NCI-H187 treated with DMSO at 0.1 percent for 48 hours (cell line): ENCODE measurements around the gene FGFR2.

ENCODE experiments used
- DNase-seq: peaks from one replicate; lab custom pipeline; 2025; lab: John Stamatoyannopoulos, UW

Gene FGFR2

DNA sequence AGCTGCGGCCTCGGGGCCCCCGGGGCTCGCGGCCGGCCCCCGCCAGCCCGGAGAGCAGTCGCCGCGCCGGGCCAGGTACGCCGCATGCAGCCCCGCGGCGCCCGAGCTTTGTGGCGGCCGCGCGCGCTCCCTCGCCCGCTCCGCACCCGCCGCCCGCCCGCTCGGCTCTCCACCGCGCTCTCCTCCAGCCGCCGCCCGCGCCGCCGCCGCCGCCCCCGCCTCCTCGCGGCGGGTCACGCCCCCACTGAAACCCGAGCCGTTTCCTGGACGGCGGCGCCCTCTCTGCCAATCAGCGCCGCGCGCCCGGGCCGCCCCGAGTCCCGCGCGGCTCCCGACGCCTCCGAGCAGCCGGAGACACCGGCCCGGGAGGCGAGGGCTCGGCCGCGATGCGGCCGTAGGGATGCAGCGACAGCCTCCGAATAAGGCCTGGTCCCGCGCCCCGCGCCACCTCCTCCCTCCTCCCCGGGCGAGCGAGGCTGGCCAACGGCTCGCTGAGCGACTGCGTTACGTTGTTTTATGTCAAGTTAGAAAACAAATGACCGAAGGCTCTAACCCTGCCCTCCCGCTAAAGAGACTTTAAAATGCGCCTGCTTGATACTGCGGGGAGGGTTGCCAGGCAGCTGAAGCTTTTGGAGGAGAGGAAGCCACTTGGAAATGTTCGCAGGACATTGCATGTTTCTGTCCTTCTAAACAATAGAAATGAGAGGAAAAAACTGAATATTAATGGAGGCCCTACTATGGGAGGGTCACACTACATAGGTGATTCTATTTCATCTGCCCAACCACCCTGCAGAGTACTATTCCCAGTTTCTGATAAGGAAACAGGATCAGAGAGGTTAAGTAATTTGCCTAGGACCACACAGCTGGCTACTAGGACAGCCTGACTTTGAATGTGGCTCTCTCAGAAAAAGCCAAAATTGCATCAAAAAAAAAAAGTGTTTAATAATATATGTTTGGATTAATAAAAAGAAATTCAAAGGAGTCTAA, at the start of gene FGFR2:
Gene FGFR2, minus strand, starts transcription at position 182 of the 987 bp plus-strand sequence. CDS start 4,627 bp downstream, outside the sequence.
- DNase-seq: no peak

DNA sequence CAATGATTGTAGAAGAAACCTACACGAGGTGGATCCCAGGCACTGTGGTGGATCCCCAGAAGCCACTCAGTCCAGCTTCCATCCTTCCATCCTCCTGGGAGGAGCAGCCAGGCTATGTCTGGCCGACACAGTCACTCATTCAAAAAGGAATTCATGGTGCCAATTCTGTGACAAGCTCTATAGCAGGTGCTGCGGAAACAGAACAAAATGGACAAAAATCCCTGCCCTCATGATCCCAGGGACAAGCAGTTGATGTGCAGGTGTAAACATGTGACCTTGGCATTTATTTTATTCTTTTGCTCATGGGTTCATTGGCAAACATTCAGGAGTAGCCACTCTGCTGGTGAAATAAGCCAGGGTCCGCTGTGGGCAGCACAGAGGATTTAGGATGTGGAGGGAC, 49.2 kb upstream of the FGFR2 start:
- DNase-seq: no peak

DNA sequence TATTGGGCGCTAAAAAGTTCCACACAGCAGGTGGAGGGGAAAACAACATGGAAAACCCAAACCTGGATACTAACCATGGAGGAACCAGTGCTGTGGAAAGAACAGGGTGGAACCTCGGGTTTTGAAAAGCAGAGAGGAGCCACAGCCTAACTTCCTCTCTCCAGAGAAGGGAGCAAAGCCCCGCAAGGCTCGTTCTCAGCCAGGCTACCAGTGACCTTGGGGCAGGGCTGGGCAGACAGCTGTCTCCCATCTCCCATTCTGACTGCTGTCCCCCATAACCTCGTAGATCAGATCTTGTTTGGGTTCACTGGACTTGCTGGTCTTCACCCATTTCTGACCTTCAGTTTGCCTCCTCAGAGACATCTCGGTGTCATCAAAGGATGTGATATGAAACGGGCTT, 47.5 kb upstream of the FGFR2 start:
- no peak for DNase-seq

DNA sequence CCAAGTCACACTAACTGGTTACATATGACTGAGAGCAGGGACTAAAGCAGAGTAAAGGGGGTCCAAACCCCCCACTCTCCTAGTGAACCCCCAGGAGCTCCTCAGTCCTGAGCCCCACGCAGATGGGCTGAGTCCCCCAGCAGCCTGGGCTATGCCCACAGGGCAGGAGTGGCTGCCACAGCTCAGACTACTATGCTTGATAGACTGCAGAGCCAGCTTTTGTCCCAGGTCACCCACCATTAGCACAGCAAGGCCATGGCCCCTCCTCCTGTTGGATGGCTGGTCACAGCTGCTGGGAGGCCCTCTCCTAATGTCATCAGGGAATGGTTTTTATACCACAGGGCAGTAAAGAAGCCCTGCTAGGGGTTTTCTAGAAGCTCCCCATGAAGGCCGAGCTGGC, 46.3 kb upstream of the FGFR2 start:
- DNase-seq: no peak

DNA sequence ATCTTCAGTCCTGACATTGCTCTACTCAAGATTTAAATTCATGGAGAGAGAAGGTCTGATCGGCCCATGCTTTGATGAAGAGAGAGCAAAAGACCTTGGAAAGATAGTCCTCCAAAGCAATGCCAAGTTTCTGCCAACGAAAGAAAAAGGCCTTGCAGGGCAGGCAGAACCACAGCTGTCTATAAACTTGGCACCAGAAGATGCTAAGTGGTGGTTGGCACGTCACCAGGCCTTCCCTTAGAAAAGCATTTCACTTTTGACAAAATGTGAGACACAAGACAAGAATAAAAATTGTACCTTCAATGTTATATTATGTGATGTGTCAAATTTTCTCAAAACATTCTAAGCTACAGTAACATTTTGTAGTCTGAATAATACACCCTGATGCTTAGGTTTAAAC, 42.0 kb upstream of the FGFR2 start:
- DNase-seq: no peak

DNA sequence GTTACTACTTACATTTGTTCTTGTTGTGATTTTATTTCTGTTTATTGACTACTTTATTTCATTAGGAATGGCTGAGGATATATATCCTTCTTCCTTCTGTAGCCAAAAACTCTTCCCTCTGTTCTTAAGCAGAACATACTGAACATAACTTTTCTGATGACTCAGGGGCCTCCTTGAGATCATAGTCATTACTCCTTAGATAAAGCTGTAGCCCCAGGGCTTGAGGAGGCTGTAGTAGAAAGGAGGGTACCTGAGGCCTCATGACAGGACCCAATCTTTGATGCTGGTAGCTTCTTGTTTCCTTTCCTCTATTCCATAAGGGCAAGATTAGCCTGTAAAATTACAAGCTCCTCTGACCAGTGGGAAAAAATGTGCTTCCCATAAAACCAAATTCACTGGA, 41.2 kb upstream of the FGFR2 start:
- DNase-seq: no peak

DNA sequence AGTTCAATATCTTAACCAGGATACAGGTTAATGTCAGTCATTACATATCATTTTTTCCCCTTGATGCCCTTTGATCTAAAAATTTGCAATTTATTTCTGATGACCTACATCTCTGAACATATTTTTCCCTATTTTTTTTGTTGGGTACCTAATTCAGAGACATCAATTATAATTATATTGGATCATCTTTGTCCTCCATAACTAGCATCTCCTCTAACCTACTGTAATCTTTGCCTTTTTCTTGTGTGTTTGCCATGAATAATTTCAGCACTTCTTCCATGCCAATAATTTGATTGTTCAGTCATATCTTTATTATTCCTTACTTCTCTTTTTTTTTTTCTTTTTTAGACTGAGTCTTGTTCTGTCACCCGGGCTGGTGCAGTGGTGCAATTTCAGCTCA, 39.2 kb upstream of the FGFR2 start:
- no peak for DNase-seq

DNA sequence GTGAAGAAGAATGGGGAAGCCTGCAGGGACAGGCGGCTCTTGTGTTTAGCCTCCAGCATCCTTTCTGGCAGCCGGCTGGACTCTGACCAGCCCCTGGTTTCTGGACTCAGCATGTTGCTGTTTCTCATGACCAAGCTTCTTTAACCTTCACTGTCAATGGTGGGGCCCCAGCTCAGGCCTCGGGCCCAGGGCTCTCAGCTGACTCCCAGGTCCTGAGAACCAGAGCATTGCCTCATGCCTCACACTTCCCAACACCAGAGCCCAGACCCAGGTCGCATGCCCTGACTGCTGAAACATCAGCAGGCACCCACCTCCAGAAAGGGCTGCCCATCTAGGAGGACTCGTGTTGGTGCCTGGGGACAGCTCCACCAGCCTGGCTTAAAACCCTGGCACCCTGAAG, 34.8 kb upstream of the FGFR2 start:
- DNase-seq: no peak

DNA sequence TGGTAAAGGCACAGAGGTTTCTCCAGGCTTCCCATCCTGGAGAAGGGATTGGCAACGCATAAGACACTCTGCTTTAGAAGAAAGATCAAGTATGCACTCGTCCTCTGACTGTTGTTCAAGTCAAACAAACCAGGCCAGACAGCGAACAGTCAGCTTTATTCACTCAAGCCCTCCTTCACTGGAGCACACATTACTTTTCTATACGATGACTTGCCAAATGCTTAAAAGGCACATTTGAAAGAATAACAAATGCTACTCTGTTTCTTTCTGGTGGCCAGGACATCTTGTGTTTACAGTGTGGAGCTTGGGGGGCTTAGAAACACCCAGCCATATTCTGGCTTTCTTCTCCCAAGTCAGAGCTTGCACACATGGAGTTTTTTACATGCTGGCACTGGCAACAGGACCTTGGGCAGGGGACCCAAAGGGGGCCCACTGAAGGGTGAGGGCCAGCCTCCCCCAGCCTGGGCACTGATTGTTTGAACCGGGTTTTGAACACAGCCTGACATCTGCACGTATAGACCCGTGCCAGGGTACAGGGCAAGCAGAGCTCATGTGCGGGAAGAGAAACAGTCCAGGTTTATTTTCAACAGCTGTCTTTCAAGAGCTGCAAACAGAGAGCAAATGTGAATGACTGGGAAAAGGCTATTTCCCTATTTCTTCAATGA, 33.3 kb upstream of the FGFR2 start:
- DNase-seq: no peak

DNA sequence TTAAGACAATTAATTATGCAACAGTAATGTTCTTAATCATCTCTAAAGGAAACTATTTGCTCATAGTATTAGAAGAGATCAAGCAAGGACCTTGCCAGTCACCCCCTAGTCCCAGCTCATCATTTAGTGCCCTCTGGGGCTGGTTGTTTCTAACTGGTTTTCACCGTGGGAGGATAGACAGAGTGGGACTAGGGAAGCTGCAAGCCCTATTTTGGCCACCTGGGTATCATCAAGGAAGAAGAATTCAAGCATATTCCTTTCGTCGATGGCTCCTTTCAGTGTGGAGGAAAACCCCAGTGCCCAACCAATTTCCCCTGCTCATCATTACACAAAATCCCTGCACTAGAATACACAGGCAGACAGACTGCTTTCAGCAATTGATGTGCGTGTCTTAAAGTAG, 30.6 kb upstream of the FGFR2 start:
- DNase-seq: no peak

DNA sequence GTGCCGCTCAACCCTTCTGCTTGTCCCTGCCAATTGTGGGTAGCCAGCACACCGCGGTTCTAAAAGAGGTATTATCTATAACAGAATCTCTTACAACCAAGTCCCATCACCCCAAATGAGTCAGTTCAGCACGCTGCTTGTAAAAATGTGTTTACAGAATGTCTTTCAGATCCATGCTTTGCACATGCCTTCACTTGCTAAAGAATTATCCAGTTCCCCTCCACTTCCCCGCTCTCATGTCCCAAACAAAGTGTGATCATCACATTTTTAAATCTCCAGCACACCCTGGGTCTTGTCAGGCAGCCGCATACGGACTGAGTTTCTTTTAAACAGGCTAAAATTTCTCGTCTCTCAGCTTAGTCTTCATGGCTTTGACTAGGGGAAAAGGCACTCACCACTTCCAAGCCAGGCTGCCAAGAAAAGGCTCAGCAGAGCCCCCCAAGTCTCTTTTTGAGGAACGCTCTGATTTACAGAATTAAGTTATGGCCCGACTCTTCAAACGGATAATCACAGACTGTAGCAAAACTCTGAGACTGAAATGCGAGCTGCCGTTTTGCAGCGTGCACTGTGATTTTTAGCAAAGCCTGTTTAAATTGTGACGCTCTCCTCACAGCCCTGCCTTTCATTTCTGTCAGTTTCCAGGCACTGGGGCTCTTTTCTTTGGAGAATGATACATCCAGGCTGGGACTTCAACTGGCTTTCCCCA, 29.8 kb upstream of the FGFR2 start:
- no peak for DNase-seq

DNA sequence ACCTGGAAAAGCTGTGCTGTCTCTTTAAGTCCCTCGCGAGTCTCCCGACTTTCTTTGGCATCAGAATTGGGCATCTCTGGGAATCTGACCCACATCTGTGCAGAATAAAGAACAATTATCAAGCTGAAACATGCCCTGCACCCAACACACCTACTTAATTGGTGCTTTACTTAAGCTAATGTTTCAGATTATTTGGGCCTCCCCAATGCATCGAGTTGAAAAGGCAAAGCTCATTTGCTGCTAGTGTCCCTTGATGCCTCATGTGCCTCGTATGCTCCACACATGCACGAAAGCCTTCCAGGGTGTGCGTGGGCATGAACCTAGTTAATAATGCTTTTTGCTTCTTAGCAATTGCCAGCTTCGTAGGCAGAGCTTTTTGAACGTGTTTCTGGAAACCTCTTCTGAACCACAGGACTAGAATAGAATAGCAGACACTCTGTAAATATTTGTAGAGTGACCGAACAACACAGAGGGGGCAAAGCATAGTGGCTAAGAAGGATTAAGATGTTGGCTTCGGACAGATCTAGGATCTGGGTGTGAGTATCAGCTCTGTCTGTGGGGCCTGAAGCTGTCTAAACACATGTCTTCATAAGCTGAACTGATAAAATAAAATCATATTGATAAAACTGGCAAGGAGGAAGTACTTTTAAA, 26.7 kb upstream of the FGFR2 start:
- no peak for DNase-seq

DNA sequence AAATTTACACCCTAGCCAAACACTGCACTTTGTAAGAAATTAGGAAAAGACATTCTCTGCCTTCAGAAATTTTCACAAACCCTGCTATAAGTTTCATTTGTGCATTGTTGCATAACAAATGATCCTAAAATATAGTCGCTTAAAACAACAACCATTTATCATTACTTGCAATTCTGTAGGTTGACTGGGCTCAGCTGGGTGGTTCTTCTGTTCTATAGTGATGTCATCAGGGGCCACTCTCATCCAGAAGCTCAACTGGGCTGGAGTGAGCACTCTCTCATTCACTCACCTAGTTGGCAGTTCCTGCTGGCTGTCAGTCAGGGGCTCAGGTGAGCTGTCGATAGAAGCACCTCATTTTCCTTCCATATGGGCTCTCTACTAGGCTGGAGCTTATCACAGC, 20.7 kb upstream of the FGFR2 start:
- DNase-seq: no peak

DNA sequence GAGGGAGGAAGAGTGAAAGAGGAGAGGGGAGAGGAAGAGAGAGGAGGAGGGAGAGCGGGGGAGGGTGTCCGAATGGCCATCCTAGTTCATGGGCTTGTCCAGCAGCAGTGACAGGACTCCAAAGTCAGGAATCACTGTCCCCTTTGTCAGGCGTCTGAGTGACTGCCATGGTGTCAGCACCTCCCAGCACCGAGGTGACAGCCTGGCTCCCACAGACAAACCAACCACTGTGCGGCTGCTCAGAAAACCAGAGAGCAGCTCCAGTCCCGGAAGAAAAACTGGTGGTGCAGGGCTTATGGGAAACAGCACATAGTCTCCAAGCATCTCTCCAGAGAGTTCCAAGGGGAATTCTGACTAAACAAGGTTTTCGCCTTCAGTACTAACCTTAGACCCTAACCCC, 18.9 kb upstream of the FGFR2 start:
- DNase-seq: no peak

DNA sequence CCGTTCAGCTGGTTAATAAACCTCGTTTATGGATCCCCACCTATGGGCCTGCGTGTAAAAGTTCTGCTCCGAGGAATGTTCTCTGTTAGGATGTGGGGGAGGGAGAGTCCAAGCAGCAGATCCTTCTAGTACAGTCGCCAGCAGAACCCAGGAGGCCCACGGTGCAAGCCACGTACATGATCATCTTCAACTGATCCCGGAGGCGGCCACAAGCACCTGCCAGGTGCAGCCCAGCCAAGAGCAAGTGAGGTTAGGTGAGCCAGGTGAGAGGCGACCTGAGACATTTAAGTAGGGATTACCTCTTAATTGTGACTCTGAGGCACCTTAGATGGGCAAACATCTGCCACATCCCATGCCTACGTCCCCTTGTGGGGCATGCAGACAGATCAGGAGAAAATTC, 18.0 kb upstream of the FGFR2 start:
- no peak for DNase-seq

DNA sequence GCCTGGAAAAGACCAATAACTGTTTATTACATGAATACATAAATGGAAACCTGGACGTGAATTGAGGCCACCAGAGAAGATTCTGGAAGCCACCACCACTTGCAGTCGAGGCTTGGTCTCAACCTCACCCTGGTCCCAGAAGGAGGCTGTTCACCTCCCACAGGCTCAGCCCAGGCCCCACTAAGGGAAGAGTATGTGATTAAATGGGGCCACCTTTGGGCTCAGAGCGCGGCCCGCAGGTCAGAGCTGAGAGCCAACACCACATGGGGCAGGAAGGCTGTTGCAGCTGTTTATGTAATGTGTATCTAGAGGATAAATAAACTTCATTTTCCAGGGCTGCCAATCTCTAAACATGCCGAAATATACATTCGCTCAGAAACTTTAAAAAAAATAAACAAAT, 17.6 kb upstream of the FGFR2 start:
- no peak for DNase-seq

DNA sequence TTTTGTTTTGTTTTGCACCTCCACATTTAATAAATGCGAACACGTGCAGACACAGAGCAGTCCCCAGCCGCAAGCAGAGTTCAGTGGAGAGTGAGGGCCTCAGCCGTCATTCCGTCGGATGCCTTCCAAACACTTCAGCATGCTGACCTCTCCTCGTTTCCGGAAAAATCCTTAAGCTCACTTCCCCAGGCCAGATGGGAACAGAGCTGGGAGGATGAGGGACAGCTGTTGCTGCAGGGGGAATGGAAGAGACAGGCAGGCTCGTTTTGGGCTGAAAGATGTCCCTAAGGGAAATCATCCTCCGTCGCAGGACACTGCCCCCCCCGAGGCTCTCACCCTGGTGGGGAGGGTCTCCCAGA, 17.2 kb upstream of the FGFR2 start:
- DNase-seq: no peak

DNA sequence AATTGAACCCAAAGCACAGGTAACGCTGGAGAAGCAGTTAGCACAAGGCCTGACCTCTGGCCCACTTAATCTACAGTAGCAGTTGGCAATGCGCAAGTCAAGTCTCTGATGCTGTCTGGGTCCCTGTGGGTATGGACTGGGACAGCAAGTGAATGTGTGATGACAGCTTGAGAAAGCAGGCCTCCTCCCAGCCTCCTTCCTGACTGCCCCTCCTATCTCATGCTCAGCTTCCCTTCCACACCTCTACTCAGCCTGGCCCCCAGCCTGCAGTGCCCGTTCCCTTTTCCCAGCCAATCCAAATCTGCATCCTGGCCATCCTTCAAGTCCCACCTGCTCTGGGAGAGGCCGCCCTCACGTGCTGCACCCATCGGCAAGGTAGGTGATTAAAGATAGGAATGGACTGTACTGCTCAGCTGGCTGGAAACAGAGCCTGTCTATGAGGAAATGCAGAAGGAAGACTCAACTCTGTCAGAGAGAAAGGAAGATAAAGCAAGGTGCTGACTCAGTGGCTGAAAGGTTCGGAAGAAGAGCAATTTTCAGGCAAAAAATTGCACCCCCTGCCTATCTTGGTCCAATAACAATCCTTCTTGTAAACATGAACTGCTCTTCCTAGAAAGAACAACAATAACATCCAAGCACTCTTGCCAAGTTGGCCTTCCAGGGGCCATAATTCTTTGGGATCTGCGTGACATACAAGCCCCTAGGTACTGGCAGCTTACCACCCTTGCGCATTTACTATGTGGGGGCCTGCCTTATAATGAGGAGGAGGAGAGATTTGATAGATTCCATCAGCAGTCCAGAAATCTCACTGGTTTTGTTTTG, 16.6 kb upstream of the FGFR2 start:
- no peak for DNase-seq

DNA sequence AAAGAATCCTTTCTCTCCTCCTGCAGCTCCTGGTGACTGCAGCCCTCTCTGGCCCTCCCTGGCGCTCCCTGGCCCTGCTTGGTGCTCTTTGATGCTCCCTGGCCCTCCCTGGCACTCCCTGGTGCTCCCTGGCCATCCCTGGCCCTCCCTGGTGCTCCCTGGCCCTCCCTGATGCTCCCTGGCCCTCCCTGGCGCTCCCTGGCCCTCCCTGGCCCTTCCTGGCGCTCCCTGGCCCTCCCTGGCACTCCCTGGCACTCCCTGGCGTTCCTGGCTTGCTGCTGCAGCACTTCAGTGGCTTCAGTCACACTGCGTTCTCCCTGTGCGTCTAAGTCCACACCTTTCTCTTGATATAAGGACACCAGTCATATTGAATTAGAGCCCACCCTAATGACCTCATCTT, 15.2 kb upstream of the FGFR2 start:
- no peak for DNase-seq

DNA sequence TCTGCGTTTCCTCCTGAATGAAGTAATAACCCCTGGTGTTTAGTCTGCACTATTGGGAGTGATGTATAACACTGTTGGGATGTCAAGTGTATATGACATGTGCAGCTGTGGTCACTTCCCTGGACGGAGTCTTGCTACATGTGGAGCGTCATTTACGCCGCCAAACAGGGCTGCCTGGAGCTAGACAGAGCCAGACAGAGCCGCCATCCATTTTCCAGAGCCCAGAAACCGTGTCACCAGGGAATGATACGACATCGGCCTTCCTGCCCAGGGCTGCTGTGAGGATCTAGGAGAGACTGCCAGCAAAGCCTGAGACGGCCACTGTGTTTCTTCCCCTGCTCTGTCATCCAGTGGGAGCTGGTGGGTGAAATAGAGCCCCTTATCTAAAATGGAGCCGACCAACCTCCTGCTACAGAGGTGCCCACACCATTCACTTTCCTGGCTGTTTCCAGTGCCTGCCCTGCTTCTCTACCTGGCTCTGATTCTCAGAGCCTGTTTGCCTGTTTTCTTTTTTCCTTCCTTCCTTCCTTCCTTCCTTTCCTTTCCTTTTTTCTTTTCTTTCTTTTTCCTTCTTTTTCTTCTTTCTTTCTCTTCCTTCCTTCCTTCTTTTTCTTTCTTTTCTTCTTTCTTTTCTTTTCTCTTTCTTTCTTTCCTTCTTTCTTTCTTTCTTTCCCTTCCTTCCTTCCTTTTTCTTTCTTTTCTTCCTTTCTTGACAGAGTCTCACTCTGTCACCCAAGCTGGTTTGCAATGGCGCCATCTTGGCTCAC, 13.3 kb upstream of the FGFR2 start:
- no peak for DNase-seq
